Panc1 (cell line): ENCODE measurements around the gene PGBD1. TPM values are rescaled to one million over a fixed set of nuclear protein-coding genes. Genes with fewer than 3 reads are reported as not detected.

Source experiments
- ATAC-seq: fragments of 200-7000 bp; cut with Tn5 transposase; 2 replicates; pipeline ENCODE4 v1.9.1; 2020; ENCODE audit warnings: mild to moderate bottlenecking, moderate library complexity
- BruUV-seq: library from RNA; stranded (reverse); fragments of 400-500 nt; replicated peaks from 2 replicates; lab custom pipeline; 2021; lab: Mats Ljungman, UMichigan
- CTCF ChIA-PET: fragments of 300-600 bp; sonication (Branson Sonifier 250); formaldehyde crosslinking; loops from one replicate; lab custom pipeline; 2022; ENCODE audit warnings: antibody characterized with exemption; lab: Charles Lee
- POLR2A ChIA-PET: fragments of 300-600 bp; sonication (Branson Sonifier 250); formaldehyde crosslinking; loops from one replicate; lab custom pipeline; 2022; ENCODE audit warnings: antibody characterized with exemption; lab: Charles Lee
- DNase-seq: peaks from one replicate; pipeline ENCODE4 v3.0.0-alpha.2; 2010; ENCODE audit warnings: low read depth, low spot score
- H3K27ac ChIP-seq: 2 replicates; pipeline ENCODE4 v1.5.1; 2011; ENCODE audit warnings: mild to moderate bottlenecking, low read length, inconsistent platforms
- H3K27me3 ChIP-seq: fragments of 200-500 bp; sonication (Bioruptor generic); 2 replicates; pipeline ENCODE4 v1.6.0; 2014; ENCODE audit warnings: low read length, inconsistent platforms; ENCODE audit not compliant: control insufficient read depth, insufficient read depth
- H3K36me3 ChIP-seq: fragments of 200-500 bp; sonication (Bioruptor generic); 2 replicates; pipeline ENCODE4 v1.5.1; 2014; ENCODE audit warnings: inconsistent platforms, mild to moderate bottlenecking, low read length, moderate library complexity; ENCODE audit not compliant: control insufficient read depth, insufficient read depth
- H3K4me1 ChIP-seq: 2 replicates; pipeline ENCODE4 v1.5.1; 2011; ENCODE audit warnings: inconsistent platforms, mild to moderate bottlenecking, low read length, moderate library complexity; ENCODE audit not compliant: control insufficient read depth, insufficient read depth
- H3K4me3 ChIP-seq, 2 experiments: 2 replicates each; pipeline ENCODE4 v1.5.1; 2011 to 2012; ENCODE audit warnings: low read depth in 2 of 2, low read length in 2 of 2, mild to moderate bottlenecking in 2 of 2, inconsistent platforms in 1 of 2, moderate library complexity in 1 of 2
- H3K9me3 ChIP-seq: fragments of 200-500 bp; sonication (Bioruptor generic); 2 replicates; pipeline ENCODE4 v1.5.1; 2014; ENCODE audit warnings: low read depth, mild to moderate bottlenecking, inconsistent platforms, low read length, moderate library complexity; ENCODE audit not compliant: control insufficient read depth, insufficient read depth
- CTCF ChIP-seq: fragments of 450-650 bp; IDR thresholded peaks from 2 replicates; pipeline ENCODE4 v1.5.1; 2017; ENCODE audit warnings: mild to moderate bottlenecking
- POLR2AphosphoS5 ChIP-seq: IDR thresholded peaks from 2 replicates; pipeline ENCODE4 v1.6.1; 2012; ENCODE audit warnings: mild to moderate bottlenecking, low read depth, low read length, moderate library complexity
- REST ChIP-seq, 2 experiments: IDR thresholded peaks; 2 replicates each; pipeline ENCODE4 v1.6.1; 2011 to 2012; ENCODE audit warnings: low read depth in 2 of 2, control low read depth in 1 of 2, low read length in 1 of 2, mild to moderate bottlenecking in 1 of 2, moderate library complexity in 1 of 2; ENCODE audit not compliant: insufficient read depth in 1 of 2
- SIN3A ChIP-seq: IDR thresholded peaks from 2 replicates; pipeline ENCODE4 v1.6.1; 2012; ENCODE audit warnings: low read depth, mild to moderate bottlenecking, low read length, moderate library complexity, borderline replicate concordance; ENCODE audit not compliant: insufficient read depth
- TCF7L2 ChIP-seq: IDR thresholded peaks from 2 replicates; pipeline ENCODE4 v1.6.1; 2011; ENCODE audit warnings: mild to moderate bottlenecking, low read depth, low read length, inconsistent platforms
- in situ Hi-C: cut with HindIII; loops from 2 replicates; pipeline ENCODE4 v1.10.0; 2016; ENCODE audit warnings: low sequenced_read_pairs, low pct_unique_long_range_greater_than_20kb
- intact Hi-C: fragments of 100-400 bp; cut with micrococcal nuclease; formaldehyde crosslinking; loops from one replicate; pipeline ENCODE4 v1.10.0; 2022; ENCODE audit not compliant: unreplicated experiment
- total RNA-seq: library from RNA; stranded (reverse); gene quantifications from one replicate; pipeline ENCODE4 v1.2.1, GENCODE V29; 2021; ENCODE audit not compliant: unreplicated experiment

PGBD1 gene
- total RNA-seq, 1 experiment from 2014 or later = 7.6 TPM

- intact Hi-C loops = no loop called here
- BruUV-seq = no TSS peak
- in situ Hi-C loops = no loop called here
- POLR2A ChIA-PET = no interaction called here
- CTCF ChIA-PET = no interaction called here
- Histone ChIP-seq H3K4me1 (peaks cover 5% of the 10 kb centered on the region; the same call in 1 of the 2 replicates), H3K27me3 (no peaks in the 10 kb centered on the region), H3K4me3 (no peak overlapping the region), H3K9me3 (no peaks in the 10 kb centered on the region), H3K27ac (no peak overlapping the region), H3K36me3 (no peaks in the 10 kb centered on the region)
- DNase-seq = no peak
- TF ChIP-seq REST (IDR thresholded peaks at IDR 0.05; ENCODE audit: insufficient read depth in 1 of 2, low read depth in 2 of 2, low read length in 1 of 2) (no peak), POLR2AphosphoS5 (no peak), TCF7L2 (no peak), CTCF (no peak), SIN3A (no peak)
- no peak for ATAC-seq
Observed at GRCh38 chr6:28257042-28257441, 24.3 kb upstream of the PGBD1 start.

- no peak for DNase-seq
- no peak within 1 kb of the TSS for H3K4me3 ChIP-seq
- CTCF ChIA-PET = no interaction called here
Observed at GRCh38 chr6:28258877-28259777, 22.2 kb upstream of the PGBD1 start, which contains the start of gene NKAPL. Gene NKAPL (plus strand): TSS chr6:28259297. CDS start chr6:28259372, 75 bp downstream.

More at GRCh38 chr6:28258877-28259777, 22.2 kb upstream of the PGBD1 start, which contains the start of gene NKAPL:
- H3K36me3 ChIP-seq = no peaks in the 10 kb centered on the region
- in situ Hi-C loops = no loop called here
- H3K4me1 ChIP-seq = no peaks in the 10 kb centered on the region
- H3K9me3 ChIP-seq = no peaks in the 10 kb centered on the region
- BruUV-seq = no TSS peak
- intact Hi-C loops = no loop called here
- no peak within 1 kb of the TSS for H3K27ac ChIP-seq
- POLR2A ChIA-PET = no interaction called here
- TF ChIP-seq SIN3A (no peak), POLR2AphosphoS5 (no peak), TCF7L2 (no peak), REST (IDR thresholded peaks at IDR 0.05; ENCODE audit: insufficient read depth in 1 of 2, low read depth in 2 of 2, low read length in 1 of 2) (no peak)
- H3K27me3 ChIP-seq = no peaks in the 10 kb centered on the region
- no peak for ATAC-seq
